PC-3 (cell line): ENCODE data around the gene IFT43. TPM values are rescaled to one million over a fixed set of nuclear protein-coding genes. Genes with fewer than 3 reads are reported as not detected.

ENCODE experiments used
- ATAC-seq: fragments of 200-7000 bp; cut with Tn5 transposase; 2 replicates; pipeline ENCODE4 v1.9.1; 2020; ENCODE audit warnings: mild to moderate bottlenecking, moderate library complexity
- BruUV-seq: library from RNA; stranded (reverse); fragments of 400-500 nt; replicated peaks from 2 replicates; lab custom pipeline; 2021; lab: Mats Ljungman, UMichigan
- CTCF ChIA-PET: fragments of 300-600 bp; sonication (Branson Sonifier 250); formaldehyde crosslinking; loops from one replicate; lab custom pipeline; 2022; ENCODE audit warnings: antibody characterized with exemption; lab: Charles Lee
- POLR2A ChIA-PET: fragments of 300-600 bp; sonication (Branson Sonifier 250); formaldehyde crosslinking; loops from one replicate; lab custom pipeline; 2022; ENCODE audit warnings: antibody characterized with exemption; ENCODE audit not compliant: unreplicated experiment; lab: Charles Lee
- DNase-seq: peaks from one replicate; pipeline ENCODE4 v3.0.0-alpha.2; 2015
- H2AFZ ChIP-seq: fragments of 300-600 bp; sonication (generic); 2 replicates; pipeline ENCODE4 v1.6.0; 2016; ENCODE audit warnings: antibody characterized with exemption, low read length
- H3F3A ChIP-seq: fragments of 300-600 bp; sonication (generic); one replicate; pipeline ENCODE4 v1.6.0; 2017; ENCODE audit warnings: antibody characterized with exemption, low read length, control low read depth, mild to moderate bottlenecking; ENCODE audit not compliant: unreplicated experiment
- H3K27ac ChIP-seq: fragments of 300-600 bp; sonication (generic); 2 replicates; pipeline ENCODE4 v1.5.1; 2016; ENCODE audit warnings: mild to moderate bottlenecking, low read length
- H3K27me3 ChIP-seq: fragments of 300-600 bp; sonication (generic); 2 replicates; pipeline ENCODE4 v1.6.1; 2016; ENCODE audit warnings: low read length, mixed read lengths
- H3K36me3 ChIP-seq: fragments of 300-600 bp; sonication (generic); 2 replicates; pipeline ENCODE4 v1.6.1; 2016; ENCODE audit warnings: low read depth, mixed run types, low read length, mixed read lengths
- H3K4me1 ChIP-seq: fragments of 300-600 bp; sonication (generic); 2 replicates; pipeline ENCODE4 v1.5.1; 2016; ENCODE audit warnings: low read length; ENCODE audit not compliant: insufficient read depth
- H3K4me2 ChIP-seq: fragments of 300-600 bp; sonication (generic); 2 replicates; pipeline ENCODE4 v1.6.0; 2016; ENCODE audit warnings: low read length
- H3K4me3 ChIP-seq: fragments of 300-600 bp; sonication (generic); 2 replicates; pipeline ENCODE4 v1.5.1; 2016; ENCODE audit warnings: mild to moderate bottlenecking, low read length, mixed read lengths
- H3K79me2 ChIP-seq: fragments of 300-600 bp; sonication (generic); 2 replicates; pipeline ENCODE4 v1.6.1; 2017; ENCODE audit warnings: low read length, mixed read lengths
- H3K9ac ChIP-seq: fragments of 300-600 bp; sonication (generic); 2 replicates; pipeline ENCODE4 v1.6.0; 2016; ENCODE audit warnings: mild to moderate bottlenecking, low read length
- H3K9me2 ChIP-seq: fragments of 300-600 bp; sonication (generic); replicated peaks from 2 replicates; pipeline ENCODE4 v1.6.1; 2016; ENCODE audit warnings: mixed run types, low read length, mixed read lengths
- H3K9me3 ChIP-seq: fragments of 300-600 bp; sonication (generic); 2 replicates; pipeline ENCODE4 v1.6.1; 2016; ENCODE audit warnings: low read length, mixed read lengths
- H4K20me1 ChIP-seq: fragments of 300-600 bp; sonication (generic); 2 replicates; pipeline ENCODE4 v1.6.1; 2016; ENCODE audit warnings: low read length, mixed read lengths
- CTCF ChIP-seq: fragments of 300-600 bp; sonication (generic); conservative IDR thresholded peaks from 2 replicates; pipeline ENCODE4 v1.5.1; 2017; ENCODE audit warnings: antibody characterized with exemption, low read depth, mild to moderate bottlenecking, low read length
- EZH2 ChIP-seq: fragments of 300-600 bp; sonication (generic); IDR thresholded peaks from one replicate; pipeline ENCODE4 v1.6.1; 2017; ENCODE audit warnings: antibody characterized with exemption, mild to moderate bottlenecking, low read length; ENCODE audit not compliant: unreplicated experiment
- EZH2phosphoT487 ChIP-seq: fragments of 300-600 bp; sonication (generic); IDR thresholded peaks from 2 replicates; pipeline ENCODE4 v1.6.1; 2018; ENCODE audit warnings: mild to moderate bottlenecking, antibody characterized with exemption, low read length, borderline replicate concordance
- intact Hi-C: fragments of 100-400 bp; cut with micrococcal nuclease; formaldehyde crosslinking; loops from 2 replicates; pipeline ENCODE4 v1.9.0; 2023
- total RNA-seq: library from RNA; depleted of rRNA; stranded (reverse); fragments of >200 nt; gene quantifications from 2 replicates; pipeline ENCODE4 v1.2.3, GENCODE V29; 2014

IFT43 gene
- total RNA-seq, 1 experiment from 2014 or later: 41.3 TPM

GRCh38 chr14:76113691-76114090 is 128.1 kb downstream of the IFT43 start:
- Histone ChIP-seq H3K27ac (no peak overlapping the region), H2AFZ (no peak overlapping the region), H3F3A (no peaks in the 10 kb centered on the region), H3K4me3 (no peak overlapping the region), H3K4me1 (no peaks in the 10 kb centered on the region), H3K9me2 (no peaks in the 10 kb centered on the region), H3K79me2 (no peaks in the 10 kb centered on the region), H3K9me3 (no peaks in the 10 kb centered on the region), H3K27me3 (peaks cover 23% of the 10 kb centered on the region), H3K9ac (no peak overlapping the region), H3K36me3 (no peaks in the 10 kb centered on the region), H3K4me2 (no peak overlapping the region), H4K20me1 (no peaks in the 10 kb centered on the region)
- intact Hi-C loops: no loop called here
- POLR2A ChIA-PET: no interaction called here
- CTCF ChIA-PET: no interaction called here
- no peak for TF ChIP-seq EZH2
- no peak for TF ChIP-seq EZH2phosphoT487
- TF ChIP-seq CTCF: no peak
- ATAC-seq (no peak), DNase-seq (no peak)
- no TSS peak for BruUV-seq

- ChIA-PET POLR2A (no interaction called here), CTCF (no interaction called here)
- Histone ChIP-seq H3K27ac (no peak overlapping the region), H3K4me1 (no peaks in the 10 kb centered on the region), H3K4me3 (no peak overlapping the region), H3F3A (no peaks in the 10 kb centered on the region), H4K20me1 (no peaks in the 10 kb centered on the region), H3K9me2 (no peaks in the 10 kb centered on the region), H3K4me2 (no peak overlapping the region), H2AFZ (no peak overlapping the region), H3K9me3 (no peaks in the 10 kb centered on the region), H3K36me3 (no peaks in the 10 kb centered on the region), H3K27me3 (peaks cover 23% of the 10 kb centered on the region), H3K9ac (no peak overlapping the region), H3K79me2 (no peaks in the 10 kb centered on the region)
- no TSS peak for BruUV-seq
- TF ChIP-seq CTCF: no peak
- ATAC-seq (no peak), DNase-seq (no peak)
- intact Hi-C loops: no loop called here
Observed at GRCh38 chr14:76115010-76115422, 129.5 kb downstream of the IFT43 start.

- H3K27me3 ChIP-seq: peaks cover 19% of the 10 kb centered on the region
- BruUV-seq: no TSS peak
- H2AFZ ChIP-seq: no peak overlapping the region
- ChIA-PET POLR2A (no interaction called here), CTCF (no interaction called here)
- H3K9ac ChIP-seq: no peak overlapping the region
- intact Hi-C loops: no loop called here
- TF ChIP-seq EZH2phosphoT487 (no peak), CTCF (no peak), EZH2 (no peak)
- H3F3A ChIP-seq: no peaks in the 10 kb centered on the region
- no peaks in the 10 kb centered on the region for H3K79me2 ChIP-seq
- no peaks in the 10 kb centered on the region for H3K9me3 ChIP-seq
- H3K27ac ChIP-seq: no peak overlapping the region
- no peak overlapping the region for H3K4me3 ChIP-seq
- H3K4me2 ChIP-seq: no peak overlapping the region
- no peaks in the 10 kb centered on the region for H3K36me3 ChIP-seq
- no peaks in the 10 kb centered on the region for H3K9me2 ChIP-seq
- DNase-seq (no peak), ATAC-seq (no peak)
- H4K20me1 ChIP-seq: no peaks in the 10 kb centered on the region
- H3K4me1 ChIP-seq: no peaks in the 10 kb centered on the region
Observed at GRCh38 chr14:76117789-76118484, 132.4 kb downstream of the IFT43 start.
